ENCODE data around the gene PAH. TPM values are rescaled to one million over a fixed set of nuclear protein-coding genes. Genes with fewer than 3 reads are reported as not detected.

The PAH gene
- total RNA-seq, 1 donor = not detected

DNA sequence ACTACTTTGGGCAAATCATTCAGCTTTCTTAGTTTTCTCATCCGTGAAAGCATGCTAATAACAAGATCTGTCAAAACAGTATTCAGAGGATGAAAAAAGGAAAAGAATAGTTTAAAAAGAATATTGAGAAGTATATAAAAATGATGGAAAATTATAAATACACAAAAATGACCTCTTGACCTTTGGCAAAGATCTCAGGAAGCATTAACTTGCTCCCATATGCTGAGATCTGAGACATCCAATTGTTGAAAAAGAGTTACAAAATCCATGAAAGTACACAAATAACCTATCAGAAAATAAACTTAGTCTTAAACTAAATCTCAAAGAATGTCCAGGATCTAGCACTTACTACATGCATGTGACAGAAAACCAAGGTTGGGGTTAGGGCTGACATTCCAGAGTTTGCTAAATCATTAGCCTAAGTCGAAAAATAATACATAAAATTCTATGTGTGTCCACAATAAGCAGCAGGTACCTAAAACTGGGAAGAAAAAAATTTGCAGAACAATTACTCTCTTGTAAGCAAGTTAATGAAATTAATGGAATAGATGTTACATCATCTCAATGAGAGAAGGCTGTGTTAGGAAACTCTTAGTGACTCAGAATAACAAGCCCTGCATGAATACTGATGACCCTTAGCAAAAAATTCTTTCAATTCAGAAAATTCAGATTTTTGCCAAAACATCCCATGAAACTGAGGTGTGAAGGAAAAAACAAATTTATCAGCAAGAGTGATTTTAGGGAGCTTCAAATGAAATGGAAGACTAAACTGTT lies 3.4 kb downstream of the PAH start:
- no peak overlapping the region for H3K4me3 ChIP-seq (ENCODE audit: low read depth, low read length)
- TF ChIP-seq CTCF (IDR thresholded peaks at IDR 0.05; ENCODE audit: insufficient read depth, low read length) = no peak
- DNase-seq (ENCODE audit: low read depth) = no peak

DNA sequence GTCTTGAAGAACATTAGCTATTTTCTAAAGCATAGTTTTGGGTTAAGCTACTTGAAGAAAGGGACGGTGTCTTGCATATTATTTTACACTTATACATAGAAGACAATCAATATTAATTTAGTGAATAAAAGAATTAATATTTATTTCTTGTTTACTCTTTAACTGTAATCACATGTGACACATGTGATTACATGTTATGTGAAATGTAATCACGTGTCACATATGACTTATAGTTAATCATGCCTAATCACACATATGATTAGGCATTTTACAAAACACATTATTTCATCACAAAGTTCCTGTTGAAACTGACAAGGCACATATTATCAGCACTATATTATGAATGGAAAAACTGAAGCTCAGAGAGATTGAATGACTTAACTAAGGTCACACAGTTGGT lies 4.8 kb downstream of the PAH start:
- no peak overlapping the region for H3K4me3 ChIP-seq (ENCODE audit: low read depth, low read length)
- no peak for DNase-seq (ENCODE audit: low read depth)
- no peak for TF ChIP-seq CTCF (IDR thresholded peaks at IDR 0.05; ENCODE audit: insufficient read depth, low read length)

- no peak for DNase-seq (ENCODE audit: low read depth)
- no peak for TF ChIP-seq CTCF (IDR thresholded peaks at IDR 0.05; ENCODE audit: insufficient read depth, low read length)
Observed at GRCh38 chr12:102911320-102911719, 5.7 kb downstream of the PAH start.

DNA sequence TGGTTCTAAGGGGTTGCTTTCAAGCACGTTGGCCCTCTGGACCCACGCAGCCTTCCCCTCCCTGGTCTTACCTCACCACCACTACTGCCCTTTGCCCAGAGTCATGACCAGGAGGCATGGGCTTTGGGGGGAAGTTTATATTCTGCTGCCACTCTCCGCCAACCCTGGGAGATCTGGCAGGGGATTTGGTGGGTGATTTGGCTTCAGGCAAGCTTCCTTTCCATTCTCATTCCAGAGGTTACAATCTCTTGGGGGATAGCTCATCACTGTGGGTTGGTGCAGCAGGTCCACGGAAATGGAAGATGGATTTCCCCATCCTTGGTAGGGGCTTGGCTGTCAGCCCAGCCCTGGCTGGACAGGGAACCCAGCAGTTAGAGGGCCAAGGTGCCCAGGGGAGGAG lies 6.3 kb downstream of the PAH start:
- H3K4me3 ChIP-seq (ENCODE audit: low read depth, low read length) = no peak overlapping the region
- TF ChIP-seq CTCF (IDR thresholded peaks at IDR 0.05; ENCODE audit: insufficient read depth, low read length) = no peak
- no peak for DNase-seq (ENCODE audit: low read depth)

More at GRCh38 chr12:102911320-102911719, 5.7 kb downstream of the PAH start:
- H3K4me3 ChIP-seq (ENCODE audit: low read depth, low read length) = no peak overlapping the region

DNA sequence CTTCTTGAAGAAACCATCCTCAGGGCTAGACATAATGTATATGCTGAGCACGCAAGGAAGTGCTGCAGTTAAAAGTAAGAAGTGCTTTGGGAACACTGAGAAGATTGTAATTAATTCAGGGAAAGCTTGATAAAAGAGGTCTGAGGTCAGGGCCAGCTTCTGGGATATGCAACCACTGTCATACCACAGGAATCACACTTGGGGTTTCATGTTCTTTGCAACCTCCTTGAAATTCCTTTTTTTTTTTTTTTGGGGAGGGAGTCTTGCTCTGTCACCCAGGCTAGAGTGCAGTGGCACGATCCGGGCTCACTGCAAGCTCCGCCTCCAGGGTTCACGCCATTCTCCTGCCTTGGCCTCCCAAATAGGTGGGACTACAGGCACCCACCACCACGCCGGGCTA lies 6.9 kb downstream of the PAH start:
- no peak for TF ChIP-seq CTCF (IDR thresholded peaks at IDR 0.05; ENCODE audit: insufficient read depth, low read length)

DNA sequence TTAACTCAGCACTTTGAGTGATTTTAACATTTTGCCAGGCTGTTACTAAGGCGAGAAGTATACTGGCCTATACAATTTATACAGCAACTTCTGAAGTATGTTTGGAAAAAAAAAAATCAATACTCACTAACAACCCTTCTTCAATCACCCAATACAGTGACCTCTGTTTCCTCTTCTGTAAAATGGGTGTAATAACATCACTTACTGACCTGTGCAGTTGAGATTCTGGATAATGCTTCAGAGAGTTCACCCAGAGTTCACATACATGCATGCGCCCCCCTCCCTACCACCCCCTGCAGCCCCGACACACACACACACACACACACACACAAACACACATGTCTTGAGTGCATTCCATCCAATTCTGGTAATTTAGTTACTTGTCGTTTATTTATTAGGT lies 9.1 kb downstream of the PAH start:
- no peak overlapping the region for H3K4me3 ChIP-seq (ENCODE audit: low read depth, low read length)
- no peak for TF ChIP-seq CTCF (IDR thresholded peaks at IDR 0.05; ENCODE audit: insufficient read depth, low read length)
- DNase-seq (ENCODE audit: low read depth) = no peak

More for the DNA sequence above, 6.9 kb downstream of the PAH start:
- no peak for DNase-seq (ENCODE audit: low read depth)
- no peak overlapping the region for H3K4me3 ChIP-seq (ENCODE audit: low read depth, low read length)

DNA sequence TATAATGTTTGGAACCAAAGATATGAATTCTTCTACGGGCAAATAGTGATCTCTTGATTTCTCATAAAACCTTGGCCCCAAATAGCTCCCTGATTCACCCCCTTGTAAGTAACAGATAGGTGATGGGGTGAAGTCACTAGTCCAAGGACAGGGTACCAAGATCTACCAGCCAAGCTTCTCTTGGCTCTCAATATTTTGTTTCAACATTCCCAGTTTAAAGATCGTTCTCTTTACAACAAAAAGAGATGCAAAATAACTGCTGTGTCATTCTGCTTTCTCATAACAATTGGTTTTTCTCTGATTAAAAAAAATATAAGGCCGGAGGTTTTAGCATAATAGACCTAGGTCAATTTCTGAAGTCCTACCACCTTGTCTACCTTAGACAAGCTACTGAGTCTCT lies 11.8 kb downstream of the PAH start:
- DNase-seq (ENCODE audit: low read depth) = no peak
- TF ChIP-seq CTCF (IDR thresholded peaks at IDR 0.05; ENCODE audit: insufficient read depth, low read length) = no peak
- no peak overlapping the region for H3K4me3 ChIP-seq (ENCODE audit: low read depth, low read length)
